Esophagus squamous epithelium (tissue), 4 donors: Measurements from ENCODE around the gene OR4K2.

Experiments used
- CTCF ChIP-seq, 6 experiments: fragments of 450-650 bp in 4 of 6; fragments of 200-600 bp in 2 of 6; sonication (generic) in 2 of 6; IDR thresholded peaks; one replicate each; pipeline ENCODE4 v1.5.1; 2016 to 2019; ENCODE audit warnings: antibody characterized with exemption in 6 of 6, mild to moderate bottlenecking in 4 of 6, moderate library complexity in 4 of 6
- POLR2A ChIP-seq, 4 donors: fragments of 450-650 bp; IDR thresholded peaks; one replicate each; pipeline ENCODE4 v1.6.1; 2017; ENCODE audit warnings: antibody characterized with exemption in 4 of 4, mild to moderate bottlenecking in 4 of 4, moderate library complexity in 3 of 4

- no peak for TF ChIP-seq POLR2A (IDR thresholded peaks at IDR 0.05)
- no peak for TF ChIP-seq CTCF (IDR thresholded peaks at IDR 0.05)
Measured at GRCh38 chr14:19902409-19902808, 27.5 kb downstream of the OR4K2 start.
